GM19452 (cell line): ENCODE data around the gene C5orf15.
A peak's percentile ranks its signal among the peaks of the same experiment; 100 is the strongest.
"Not testable (repeated sequence)": the region's sequence is repeated elsewhere in the genome, so short reads cannot be mapped to it uniquely, and the experiment has no call there.

Experiments
- ATAC-seq: cut with Tn5 transposase; IDR thresholded peaks from one replicate; pipeline ENCODE4 v1.9.1; 2021; ENCODE audit not compliant: unreplicated experiment

The C5orf15 gene

GRCh38 chr5:133963493-133964128, 4.8 kb downstream of the C5orf15 start:
- no peak for ATAC-seq

GRCh38 chr5:133962801-133963476, 5.5 kb downstream of the C5orf15 start:
- no peak for ATAC-seq

GRCh38 chr5:133962131-133962530, 6.3 kb downstream of the C5orf15 start:
- ATAC-seq = no peak

GRCh38 chr5:133959643-133960042, 8.8 kb downstream of the C5orf15 start:
- ATAC-seq = no peak

GRCh38 chr5:133957591-133957990, 10.8 kb downstream of the C5orf15 start:
- ATAC-seq = peak; percentile 83

GRCh38 chr5:133957080-133957479, 11.3 kb downstream of the C5orf15 start:
- no peak for ATAC-seq

- ATAC-seq = not testable (repeated sequence)
Measured at GRCh38 chr5:133956196-133956595, 12.2 kb downstream of the C5orf15 start.

GRCh38 chr5:133953568-133954145, 14.8 kb downstream of the C5orf15 start:
- ATAC-seq = no peak

GRCh38 chr5:133952729-133953567, 15.5 kb downstream of the C5orf15 start:
- no peak for ATAC-seq

- no peak for ATAC-seq
Measured at GRCh38 chr5:133950821-133951612, 17.4 kb downstream of the C5orf15 start.

- no peak for ATAC-seq
Measured at GRCh38 chr5:133948721-133949120, 19.7 kb downstream of the C5orf15 start.

- no peak for ATAC-seq
Measured at GRCh38 chr5:133947431-133947841, 21.0 kb downstream of the C5orf15 start.

GRCh38 chr5:133945568-133945967, 22.9 kb downstream of the C5orf15 start:
- ATAC-seq = no peak

- ATAC-seq = no peak
Measured at GRCh38 chr5:133944263-133945185, 23.9 kb downstream of the C5orf15 start.

- ATAC-seq = no peak
Measured at GRCh38 chr5:133943475-133943817, 25.0 kb downstream of the C5orf15 start.

- no peak for ATAC-seq
Measured at GRCh38 chr5:133942614-133943474, 25.6 kb downstream of the C5orf15 start.

GRCh38 chr5:133941456-133942196, 26.8 kb downstream of the C5orf15 start:
- ATAC-seq = no peak

- no peak for ATAC-seq
Measured at GRCh38 chr5:133939668-133940067, 28.8 kb downstream of the C5orf15 start.
